HG03558 (cell line): ENCODE data around the gene NTF3.

Experiments used
- ATAC-seq: cut with Tn5 transposase; IDR thresholded peaks from one replicate; pipeline ENCODE4 v1.9.1; 2021; ENCODE audit warnings: moderate number of reproducible peaks; ENCODE audit not compliant: unreplicated experiment; ENCODE audit errors: extremely low read depth

The NTF3 gene

DNA sequence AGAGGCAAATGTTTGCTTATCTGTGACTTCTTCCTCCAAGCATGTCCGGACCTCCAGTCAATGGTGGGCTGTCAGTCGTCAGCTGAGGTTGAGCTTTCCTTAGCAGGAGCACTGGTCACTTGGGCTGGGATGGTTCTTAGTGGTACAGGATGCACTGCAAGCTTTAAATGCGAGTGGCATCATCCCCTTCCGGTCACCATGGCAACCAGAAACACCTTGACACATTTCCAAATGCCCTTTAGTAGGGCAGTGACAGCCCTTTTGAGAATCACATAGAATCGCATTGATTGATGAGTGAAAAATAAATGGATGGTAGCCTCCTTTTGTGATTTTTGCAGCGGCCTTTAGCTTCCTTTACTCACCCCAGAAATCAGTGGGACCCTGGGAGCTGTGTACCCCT is 24.1 kb downstream of the NTF3 start:
- no peak for ATAC-seq

- no peak for ATAC-seq
Measured at GRCh38 chr12:5456906-5457305, 25.0 kb downstream of the NTF3 start.

- no peak for ATAC-seq
Measured at GRCh38 chr12:5458229-5459050, 26.5 kb downstream of the NTF3 start.

GRCh38 chr12:5459051-5459782 is 27.3 kb downstream of the NTF3 start:
- no peak for ATAC-seq

DNA sequence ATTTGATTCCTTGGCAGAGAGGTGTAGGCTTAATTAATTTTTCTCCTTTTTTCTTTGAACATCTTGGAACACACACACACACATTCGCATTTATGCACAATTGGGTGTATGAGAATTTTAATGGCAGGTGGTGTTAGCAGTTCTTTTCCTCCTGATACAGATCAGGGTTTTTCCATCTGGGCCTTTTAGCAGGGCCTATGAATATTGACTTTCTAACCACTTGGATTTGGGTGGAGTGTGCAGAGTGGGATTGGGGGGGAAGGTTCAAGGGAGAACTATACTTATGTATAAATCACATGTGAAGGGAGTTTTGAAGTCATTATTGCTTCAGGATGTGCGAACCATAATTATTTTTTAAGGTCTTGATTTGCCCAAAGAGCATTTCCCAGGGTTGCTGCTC is 28.9 kb downstream of the NTF3 start:
- no peak for ATAC-seq

DNA sequence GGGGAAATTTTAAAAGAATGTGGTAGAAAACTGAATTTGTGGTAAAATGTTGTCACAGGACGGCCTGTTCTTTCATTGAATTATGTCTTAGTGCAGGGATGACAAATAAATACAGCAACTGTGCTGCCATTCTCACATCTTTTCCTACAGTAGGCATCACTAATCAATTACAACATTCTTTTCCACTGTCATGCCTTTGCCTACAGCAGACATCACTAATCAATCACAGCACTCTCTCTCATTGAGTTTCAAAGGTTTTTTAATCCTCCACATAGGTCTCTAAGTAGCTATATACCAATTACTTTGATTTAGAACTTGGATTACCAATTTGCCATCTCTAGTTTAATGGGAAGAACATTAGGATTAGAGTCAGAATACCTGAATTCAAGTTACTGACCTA is 30.1 kb downstream of the NTF3 start:
- ATAC-seq = no peak

DNA sequence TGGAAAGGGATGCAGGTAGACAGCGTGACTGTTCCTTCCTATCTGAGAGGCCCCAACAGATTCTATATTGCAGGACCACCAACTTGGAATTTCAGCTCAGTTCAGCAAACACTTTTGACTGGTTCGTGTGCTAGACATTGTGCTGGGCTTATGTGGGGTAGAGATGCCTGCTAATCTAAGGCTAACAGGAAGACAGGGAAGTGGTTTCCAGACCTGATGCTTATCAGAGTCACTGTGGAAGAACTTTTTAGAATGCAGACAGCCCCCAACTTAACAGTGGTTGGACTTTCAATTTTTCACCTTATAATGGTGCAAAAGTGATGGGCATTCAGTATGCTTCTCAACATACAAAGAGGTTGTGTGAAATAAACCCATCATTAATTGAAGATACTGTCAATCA is 32.2 kb downstream of the NTF3 start:
- no peak for ATAC-seq

GRCh38 chr12:5465384-5465783 is 33.5 kb downstream of the NTF3 start:
- ATAC-seq = no peak

GRCh38 chr12:5466521-5466960 is 34.6 kb downstream of the NTF3 start:
- no peak for ATAC-seq

- ATAC-seq = no peak
Measured at GRCh38 chr12:5467931-5468330, 36.0 kb downstream of the NTF3 start.

DNA sequence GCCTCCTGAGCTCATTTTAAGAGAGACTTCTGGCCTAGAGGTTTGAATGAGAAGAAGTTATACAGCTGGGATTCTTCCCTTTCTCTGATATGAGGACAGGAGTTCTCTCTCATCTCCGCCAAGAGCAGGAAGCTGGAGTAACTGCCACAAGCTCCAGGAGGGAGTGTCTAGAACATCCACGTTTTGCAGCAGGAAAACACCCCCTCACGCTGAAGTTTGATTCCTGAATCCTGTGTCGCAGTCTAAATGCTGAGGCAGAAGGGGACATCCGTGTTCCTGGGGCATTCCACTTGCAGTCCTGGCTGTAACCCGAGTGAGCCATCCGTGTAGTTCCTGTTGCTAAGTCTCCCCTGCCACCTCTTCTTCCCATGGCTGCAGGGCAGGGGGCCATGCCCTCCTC is 38.3 kb downstream of the NTF3 start:
- ATAC-seq = no peak

DNA sequence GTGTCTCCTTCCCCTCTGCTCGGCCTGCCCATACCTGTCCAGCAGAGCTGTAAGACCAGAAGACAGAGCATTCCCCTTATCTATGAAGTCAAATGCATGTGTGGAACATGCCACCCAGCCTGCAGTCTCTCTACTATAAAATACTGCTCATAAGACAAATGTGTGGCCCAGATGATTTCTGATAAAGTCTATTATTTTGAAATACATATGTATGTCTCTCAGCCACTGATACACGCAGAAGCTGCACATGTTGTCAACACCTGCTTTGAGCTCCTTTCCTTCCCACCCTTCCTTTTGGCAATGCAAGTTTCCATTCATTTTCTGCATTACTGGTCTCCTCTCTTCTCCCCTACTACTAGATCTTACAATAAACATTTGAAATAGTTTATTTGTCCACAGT is 38.8 kb downstream of the NTF3 start:
- no peak for ATAC-seq

DNA sequence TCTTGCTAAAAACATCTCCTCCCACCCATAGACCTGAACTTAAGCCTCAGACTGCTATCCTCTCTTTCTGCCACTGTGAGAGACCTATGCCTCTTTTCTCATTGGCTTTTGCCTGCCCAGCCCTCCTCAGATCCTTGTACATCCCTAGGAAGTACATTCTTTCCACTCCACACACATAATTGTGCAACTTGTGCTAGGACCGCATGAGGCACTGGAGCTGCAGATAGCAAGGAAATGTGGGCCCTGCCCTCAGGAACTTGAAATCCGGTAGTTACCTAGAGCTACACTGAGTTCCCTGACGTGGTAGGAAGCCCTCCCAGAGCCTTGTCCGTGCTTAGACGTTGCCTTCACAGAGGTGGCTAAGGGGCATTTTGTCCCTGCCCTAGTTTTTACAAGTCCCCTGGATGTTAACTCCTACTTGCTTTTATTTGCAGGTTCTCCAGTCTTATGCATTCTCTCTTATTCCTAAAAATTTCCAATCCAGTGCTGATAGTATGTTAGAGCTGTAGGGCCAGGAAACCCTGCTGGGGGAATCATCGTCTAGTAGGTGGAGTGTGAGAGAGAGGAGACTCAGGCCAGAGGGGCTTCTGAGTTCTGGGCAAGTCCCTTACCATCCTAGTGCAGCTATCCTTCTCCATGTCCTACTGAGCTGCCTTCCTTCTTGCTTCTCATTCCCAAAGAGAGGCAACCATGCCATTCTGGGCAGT is 41.3 kb downstream of the NTF3 start:
- no peak for ATAC-seq

DNA sequence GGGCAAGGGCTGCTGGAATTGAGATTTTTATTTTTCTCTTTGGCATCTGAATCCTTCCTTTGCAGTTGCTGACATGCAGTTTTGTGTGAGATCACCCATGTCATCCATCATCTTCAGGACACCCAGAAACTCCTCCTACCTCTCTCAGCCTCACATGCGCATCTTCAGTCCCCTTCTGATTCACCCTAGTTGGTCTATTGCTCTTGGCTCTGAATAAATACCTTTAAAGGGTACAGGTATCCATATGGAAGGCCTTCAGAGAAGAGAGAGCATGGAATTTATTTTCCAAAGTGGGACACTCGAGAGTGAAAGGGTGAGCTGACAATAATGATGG is 41.8 kb downstream of the NTF3 start:
- no peak for ATAC-seq

DNA sequence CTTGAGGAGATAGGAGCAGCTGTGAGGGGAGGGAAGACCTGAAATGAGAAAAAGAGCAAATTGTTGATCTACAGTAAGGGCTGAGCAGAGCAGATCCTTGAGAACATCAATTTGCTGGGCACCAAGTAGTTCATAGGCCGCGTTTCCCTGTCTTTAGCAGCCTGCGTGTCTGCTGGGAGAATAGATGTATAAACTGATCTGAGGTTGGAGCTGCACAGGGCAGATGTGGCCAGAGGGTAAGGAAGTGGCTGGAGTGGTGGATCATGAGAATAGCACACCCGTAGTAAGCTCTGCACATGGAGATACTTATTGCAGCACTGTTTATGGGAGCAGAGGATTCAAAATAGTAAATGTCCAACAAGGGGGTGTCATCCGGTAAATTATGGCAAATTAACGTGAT is 44.4 kb downstream of the NTF3 start:
- ATAC-seq = no peak

DNA sequence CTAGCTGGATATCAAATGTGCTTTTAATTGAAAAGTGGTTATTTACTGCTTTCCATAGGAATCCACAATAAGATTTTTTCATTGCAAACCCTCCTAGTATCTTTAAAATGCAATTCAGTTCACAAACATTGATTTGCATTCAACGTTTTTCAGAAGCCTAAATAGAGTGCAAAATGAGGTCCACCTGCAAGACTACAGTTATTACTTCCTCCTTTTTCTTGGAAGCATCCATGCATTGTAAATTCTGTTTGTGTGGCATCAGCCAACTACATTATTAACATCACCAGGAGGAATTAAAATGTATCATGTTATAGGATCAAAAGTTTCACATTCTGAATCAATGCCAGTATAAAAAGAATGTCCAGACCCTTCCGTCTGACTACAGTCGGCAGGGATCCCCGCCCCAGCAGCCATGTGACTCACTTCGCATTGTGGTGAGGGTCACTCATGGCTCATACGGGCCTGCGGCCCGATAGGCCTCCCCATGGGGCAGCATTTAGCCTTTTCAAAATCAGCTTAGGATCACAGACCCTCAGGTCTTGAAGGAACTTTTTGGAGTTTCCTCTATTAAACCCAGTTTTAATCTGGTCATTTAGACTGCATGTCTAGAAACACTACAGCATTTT is 46.3 kb downstream of the NTF3 start:
- no peak for ATAC-seq

GRCh38 chr12:5479761-5480160 is 47.9 kb downstream of the NTF3 start:
- ATAC-seq = no peak

DNA sequence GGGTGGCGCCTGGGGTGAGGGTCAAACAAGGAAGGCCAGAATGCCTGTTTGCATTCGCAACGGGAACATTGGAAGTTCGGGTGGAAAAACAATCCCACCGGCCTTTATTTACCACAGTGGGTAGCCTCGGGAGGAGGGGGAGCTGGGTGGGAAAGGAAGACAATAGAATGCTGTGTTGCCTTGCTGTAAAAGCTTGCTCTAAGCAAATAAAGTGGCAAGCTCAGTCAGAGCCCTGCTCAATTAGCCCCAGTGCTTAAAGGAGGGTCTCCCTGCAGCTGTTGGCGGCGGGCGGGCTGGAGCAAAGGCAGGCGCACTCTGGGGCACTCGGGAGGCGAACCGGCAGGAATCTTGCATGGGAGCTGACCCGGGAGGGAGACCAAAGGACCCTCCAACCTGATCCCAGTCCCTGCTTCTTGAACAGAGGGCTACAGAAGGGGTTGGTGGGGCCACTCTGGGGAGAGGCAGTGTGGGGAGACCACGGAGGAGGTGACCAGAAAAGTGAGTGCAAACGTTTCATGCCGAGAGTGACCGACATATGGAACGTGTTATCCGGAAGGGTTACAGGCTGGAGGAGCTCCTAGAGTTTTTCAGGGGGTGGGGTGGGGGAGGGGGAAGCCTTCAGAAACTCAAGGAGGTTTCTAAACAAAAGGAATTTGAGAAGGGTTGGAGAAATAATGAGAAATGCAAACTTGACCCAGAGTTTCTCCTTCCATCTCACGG is 48.5 kb downstream of the NTF3 start:
- no peak for ATAC-seq

DNA sequence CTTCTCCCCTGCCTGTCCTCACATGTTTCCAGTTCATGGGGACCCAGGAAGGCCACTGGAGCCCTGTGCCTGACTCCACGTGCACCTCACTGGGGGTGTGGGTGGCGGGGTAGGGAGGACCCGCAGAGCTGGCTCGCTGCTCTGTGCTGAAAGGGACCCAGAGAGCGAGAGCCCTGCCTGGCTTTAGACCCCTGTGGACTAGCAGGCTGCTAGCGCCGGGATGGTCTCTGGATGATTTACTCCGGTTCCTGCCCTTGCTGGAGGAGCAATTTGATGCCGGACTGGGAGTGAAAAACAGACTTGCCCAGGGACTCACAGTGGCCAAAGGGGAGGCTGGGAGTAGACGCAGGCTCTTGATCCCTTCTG is 49.0 kb downstream of the NTF3 start:
- ATAC-seq = no peak

GRCh38 chr12:5481645-5482044 is 49.7 kb downstream of the NTF3 start:
- no peak for ATAC-seq
